ENCODE results near the gene DNAJB14. TPM values are rescaled to one million over a fixed set of nuclear protein-coding genes. Genes with fewer than 3 reads are reported as not detected.

Gene DNAJB14
- total RNA-seq, 2 donors from 2014 or later: 32.6 to 58.2 TPM

- DNase-seq (ENCODE audit: low spot score) (no peak), ATAC-seq (ENCODE audit: insufficient number of reproducible peaks, low FRiP score, low read depth) (no peak)
- H3K4me1 ChIP-seq (ENCODE audit: control insufficient read depth in 1 of 2, low read depth in 2 of 2): peaks cover 0 to 15% of the 10 kb centered on the region in 2 donors
- no peaks in the 10 kb centered on the region for H3K9me3 ChIP-seq
- no peak for TF ChIP-seq CTCF (IDR thresholded peaks at IDR 0.05)
- H3K4me3 ChIP-seq: no peak overlapping the region
- H3K36me3 ChIP-seq: peaks cover 6% of the 10 kb centered on the region
- no peak overlapping the region for H3K27ac ChIP-seq
- no peaks in the 10 kb centered on the region for H3K27me3 ChIP-seq (replicated peaks; ENCODE audit: insufficient read depth)
These were observed 60.3 kb downstream of the DNAJB14 start for GRCh38 chr4:99886146-99886545.

- H3K27ac ChIP-seq: no peak overlapping the region
- ATAC-seq (ENCODE audit: insufficient number of reproducible peaks, low FRiP score, low read depth): no peak
These were observed 60.7 kb downstream of the DNAJB14 start for GRCh38 chr4:99885687-99886086.

GRCh38 chr4:99885063-99885664, 61.3 kb downstream of the DNAJB14 start:
- peaks cover 0 to 12% of the 10 kb centered on the region in 2 donors for H3K4me1 ChIP-seq (ENCODE audit: control insufficient read depth in 1 of 2, low read depth in 2 of 2)
- peak; percentile 33 for TF ChIP-seq CTCF (IDR thresholded peaks at IDR 0.05)
- no peaks in the 10 kb centered on the region for H3K27me3 ChIP-seq (replicated peaks; ENCODE audit: insufficient read depth)
- ATAC-seq (ENCODE audit: insufficient number of reproducible peaks, low FRiP score, low read depth) (no peak), DNase-seq (ENCODE audit: low spot score) (no peak)
- peaks cover 13% of the 10 kb centered on the region for H3K36me3 ChIP-seq
- no peak overlapping the region for H3K27ac ChIP-seq
- no peaks in the 10 kb centered on the region for H3K9me3 ChIP-seq
- no peak overlapping the region for H3K4me3 ChIP-seq

More at GRCh38 chr4:99885687-99886086, 60.7 kb downstream of the DNAJB14 start:
- TF ChIP-seq CTCF (IDR thresholded peaks at IDR 0.05): no peak
- Histone ChIP-seq H3K9me3 (no peaks in the 10 kb centered on the region), H3K27me3 (replicated peaks; ENCODE audit: insufficient read depth) (no peaks in the 10 kb centered on the region), H3K36me3 (peaks cover 8% of the 10 kb centered on the region), H3K4me3 (no peak overlapping the region), H3K4me1 (ENCODE audit: control insufficient read depth in 1 of 2, low read depth in 2 of 2) (peaks cover 0 to 12% of the 10 kb centered on the region in 2 donors)
- DNase-seq (ENCODE audit: low spot score): no peak

GRCh38 chr4:99879458-99879857, 67.0 kb downstream of the DNAJB14 start:
- no peaks in the 10 kb centered on the region for H3K4me1 ChIP-seq (ENCODE audit: control insufficient read depth in 1 of 2, low read depth in 2 of 2)
- no peak for ATAC-seq (ENCODE audit: insufficient number of reproducible peaks, low FRiP score, low read depth)
- no peak for TF ChIP-seq CTCF (IDR thresholded peaks at IDR 0.05)
- no peak overlapping the region for H3K27ac ChIP-seq
- H3K36me3 ChIP-seq: peaks cover 21% of the 10 kb centered on the region
- H3K9me3 ChIP-seq: no peaks in the 10 kb centered on the region
- no peak for DNase-seq (ENCODE audit: low spot score)
- H3K4me3 ChIP-seq: no peak overlapping the region
- no peaks in the 10 kb centered on the region for H3K27me3 ChIP-seq (replicated peaks; ENCODE audit: insufficient read depth)

GRCh38 chr4:99878604-99879003, 67.8 kb downstream of the DNAJB14 start:
- Histone ChIP-seq H3K4me3 (no peak overlapping the region), H3K27ac (no peak overlapping the region), H3K4me1 (ENCODE audit: control insufficient read depth in 1 of 2, low read depth in 2 of 2) (no peaks in the 10 kb centered on the region), H3K9me3 (no peaks in the 10 kb centered on the region), H3K36me3 (peaks cover 21% of the 10 kb centered on the region), H3K27me3 (replicated peaks; ENCODE audit: insufficient read depth) (no peaks in the 10 kb centered on the region)
- ATAC-seq (ENCODE audit: insufficient number of reproducible peaks, low FRiP score, low read depth) (no peak), DNase-seq (ENCODE audit: low spot score) (no peak)
- TF ChIP-seq CTCF (IDR thresholded peaks at IDR 0.05): no peak

Data from thoracic aorta (tissue), 2 donors.